Kidney capillary endothelial cell (primary cell): ENCODE results near the gene PTPN21.
"Not testable (repeated sequence)": the region's sequence is repeated elsewhere in the genome, so short reads cannot be mapped to it uniquely, and the experiment has no call there.

Source experiments
- DNase-seq: peaks from one replicate; pipeline ENCODE4 v3.0.0-alpha.2; 2018; ENCODE audit warnings: low spot score

The PTPN21 gene

GRCh38 chr14:88551980-88552431 is 2.8 kb downstream of the PTPN21 start:
- DNase-seq, result peak; percentile 12

GRCh38 chr14:88551094-88551870 is 3.5 kb downstream of the PTPN21 start:
- peak; percentile 76 for DNase-seq

GRCh38 chr14:88550078-88550477 is 4.7 kb downstream of the PTPN21 start:
- DNase-seq, result no peak

GRCh38 chr14:88547386-88547780 is 7.4 kb downstream of the PTPN21 start:
- no peak for DNase-seq

DNA sequence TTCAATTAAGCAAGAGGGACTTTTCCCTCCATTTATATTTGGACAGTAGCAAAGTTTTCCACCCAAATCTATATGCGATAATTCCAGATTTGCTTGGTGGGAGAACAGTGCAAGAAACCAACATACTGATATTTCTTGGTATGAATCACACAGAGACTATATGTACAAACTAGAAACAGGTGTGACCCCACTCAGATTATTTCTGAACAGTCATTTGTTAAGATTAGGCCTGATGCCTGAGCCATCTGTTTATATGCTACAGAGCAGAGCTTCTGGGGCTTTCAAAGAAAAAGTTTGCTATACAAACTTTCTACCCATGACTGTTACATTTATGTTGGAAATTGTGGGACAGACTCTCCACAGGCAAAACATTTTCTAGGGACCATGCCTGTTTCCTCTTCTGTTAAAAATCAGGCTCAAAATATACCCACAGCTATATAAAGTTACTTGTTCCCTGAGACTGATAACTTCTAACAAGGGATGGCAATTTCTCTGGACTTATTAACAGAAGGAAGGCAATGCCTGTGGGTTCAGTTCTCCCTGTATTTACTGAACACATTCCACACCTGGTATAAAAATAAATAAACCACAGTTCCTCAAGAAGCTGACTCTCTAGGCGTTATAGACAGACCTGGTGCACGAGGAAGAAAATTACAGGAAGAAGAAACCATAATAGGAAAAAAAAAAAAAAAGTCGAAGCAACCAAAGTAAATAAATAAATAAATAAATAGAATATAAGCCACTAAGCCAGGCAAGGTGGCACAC is 8.0 kb downstream of the PTPN21 start:
- DNase-seq, result no peak

DNA sequence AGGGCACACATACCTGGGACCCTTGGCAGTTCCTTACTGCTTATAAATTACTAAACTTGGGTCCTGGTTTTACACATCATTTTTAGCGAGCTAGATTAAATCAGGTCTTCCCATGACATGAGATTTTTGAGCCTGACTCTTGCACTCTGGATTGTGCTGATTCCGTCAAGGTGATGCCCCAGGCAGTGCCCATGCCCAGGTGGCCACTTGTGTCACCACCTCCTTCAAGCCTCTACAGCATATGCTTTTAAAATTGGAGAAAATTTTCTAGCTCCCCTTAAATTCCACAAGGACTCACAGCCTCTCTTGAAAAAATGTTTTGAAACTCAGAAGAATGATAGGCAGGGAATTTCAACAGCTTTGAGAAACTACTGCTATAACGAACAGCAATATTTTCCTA is 9.6 kb downstream of the PTPN21 start:
- no peak for DNase-seq

GRCh38 chr14:88542857-88543795 is 11.7 kb downstream of the PTPN21 start:
- DNase-seq, result no peak

DNA sequence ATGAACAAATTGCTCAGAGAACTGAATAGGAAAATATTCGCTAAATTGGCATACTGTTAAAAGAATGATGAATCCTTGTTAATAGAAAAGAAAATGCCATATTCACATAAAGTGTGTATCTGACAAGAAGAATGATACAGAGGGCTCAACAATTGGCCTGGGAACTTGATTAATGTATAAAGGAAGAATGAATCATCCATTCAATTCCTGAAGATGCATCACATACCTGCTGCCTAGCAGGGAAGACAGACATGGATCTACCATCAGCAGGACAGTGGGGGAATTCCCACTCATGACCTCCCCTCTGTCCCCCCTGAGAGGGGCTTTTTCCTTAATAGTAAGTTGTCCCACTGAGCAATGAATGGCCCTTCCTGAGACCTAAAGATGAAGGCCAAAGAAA is 13.5 kb downstream of the PTPN21 start:
- DNase-seq, result peak; percentile 29

DNA sequence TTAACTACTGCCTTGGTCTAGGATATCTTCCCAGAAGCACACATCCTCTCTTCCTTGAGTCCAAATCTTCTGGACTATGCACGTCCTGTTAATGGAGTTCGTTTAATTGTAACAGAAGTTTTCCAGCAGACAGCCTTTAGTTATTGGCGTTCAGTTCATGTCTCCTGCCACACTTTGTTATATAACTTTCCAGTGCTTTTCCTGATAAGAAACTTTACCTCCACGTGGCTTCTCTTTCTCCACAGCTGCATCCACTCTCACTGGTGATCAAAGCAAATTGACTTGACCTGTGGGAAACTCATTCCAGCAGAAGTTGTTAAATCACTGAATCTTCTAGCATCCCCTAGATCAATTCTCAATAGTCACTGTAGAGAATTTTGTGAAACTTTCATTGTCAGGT is 19.0 kb downstream of the PTPN21 start:
- no peak for DNase-seq

DNA sequence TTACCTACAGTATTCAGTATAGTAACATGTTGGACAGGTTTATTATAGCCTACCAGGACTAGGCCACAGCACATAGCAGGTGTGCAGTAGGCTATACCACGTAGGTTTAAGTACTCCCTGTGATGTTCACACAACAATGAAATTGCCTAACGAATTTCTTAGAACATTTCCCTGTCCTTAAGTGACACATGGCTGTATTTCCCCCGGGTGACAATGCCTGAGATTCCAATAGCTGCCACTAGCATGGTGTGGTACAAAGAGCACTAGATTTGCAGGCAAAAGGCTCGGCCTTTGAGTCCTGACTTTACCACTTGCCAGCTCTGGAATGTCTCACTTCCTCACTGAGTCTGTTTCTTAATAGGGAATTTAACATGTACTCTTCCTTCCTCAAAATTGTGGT is 19.7 kb downstream of the PTPN21 start:
- DNase-seq, result peak; percentile 58

DNA sequence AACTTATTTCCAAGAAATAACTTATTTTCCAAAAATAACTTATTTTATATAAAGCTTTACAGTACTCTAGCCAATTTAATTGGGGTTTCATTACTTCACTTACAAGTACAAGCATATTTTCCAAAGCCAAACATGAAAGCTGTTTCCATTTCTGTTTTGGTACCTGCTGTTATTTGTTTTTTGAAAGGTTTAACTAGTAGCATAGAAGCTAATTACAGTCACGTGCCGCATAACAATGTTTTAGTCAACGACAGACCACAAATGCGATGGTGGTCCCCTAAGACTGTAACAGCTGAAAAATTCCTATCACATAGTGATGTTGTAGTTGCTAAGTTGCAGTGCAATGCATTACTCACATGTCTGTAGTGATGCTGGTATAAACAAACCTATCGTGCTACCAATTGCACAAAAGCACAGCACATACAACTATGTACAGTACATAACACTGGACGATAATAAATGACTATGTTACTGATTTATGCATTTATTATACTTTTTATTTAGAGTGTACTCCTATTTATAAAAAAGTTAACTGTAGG is 21.7 kb downstream of the PTPN21 start:
- DNase-seq, result no peak

- not testable (repeated sequence) for DNase-seq
Measured at GRCh38 chr14:88529889-88530288, 24.9 kb downstream of the PTPN21 start.

GRCh38 chr14:88522393-88522792 is 32.4 kb downstream of the PTPN21 start:
- no peak for DNase-seq

DNA sequence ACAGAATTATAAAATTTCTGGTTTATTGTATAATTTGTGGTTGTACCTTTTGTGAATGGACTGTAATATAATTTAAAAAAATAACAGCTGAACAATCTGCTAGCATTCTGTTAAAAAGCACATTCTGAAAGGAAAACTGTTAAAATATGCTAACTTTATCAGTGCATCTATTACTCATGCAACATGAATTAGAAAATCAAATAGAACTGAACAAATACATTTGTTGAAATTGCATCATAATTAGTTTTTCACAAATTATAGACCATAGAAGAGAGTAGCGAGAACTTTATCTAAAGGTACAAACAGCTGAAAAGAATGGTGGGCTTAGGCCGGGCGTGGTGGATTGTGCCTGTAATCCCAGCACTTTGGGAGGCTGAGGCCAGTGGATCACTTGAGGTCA is 33.0 kb downstream of the PTPN21 start:
- DNase-seq, result no peak

DNA sequence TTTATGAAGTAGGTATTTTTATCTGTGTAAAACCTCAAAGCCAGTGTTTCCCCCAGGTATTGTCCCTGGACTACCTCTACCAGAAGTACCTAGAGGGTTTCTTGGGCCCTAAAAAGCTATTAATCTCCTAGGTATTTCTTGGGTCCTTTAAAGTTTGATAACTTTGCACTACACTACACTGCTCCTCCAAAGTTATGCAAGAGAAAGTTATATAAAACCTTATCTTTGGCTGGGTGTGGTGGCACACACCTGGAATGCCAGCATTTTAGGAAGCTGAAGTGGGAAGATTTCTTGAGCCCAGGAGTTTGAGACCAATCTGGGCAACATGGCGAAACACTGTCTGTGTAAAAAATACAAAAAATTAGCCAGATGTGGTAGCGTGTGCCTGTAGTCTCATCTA is 34.9 kb downstream of the PTPN21 start:
- DNase-seq, result no peak

DNA sequence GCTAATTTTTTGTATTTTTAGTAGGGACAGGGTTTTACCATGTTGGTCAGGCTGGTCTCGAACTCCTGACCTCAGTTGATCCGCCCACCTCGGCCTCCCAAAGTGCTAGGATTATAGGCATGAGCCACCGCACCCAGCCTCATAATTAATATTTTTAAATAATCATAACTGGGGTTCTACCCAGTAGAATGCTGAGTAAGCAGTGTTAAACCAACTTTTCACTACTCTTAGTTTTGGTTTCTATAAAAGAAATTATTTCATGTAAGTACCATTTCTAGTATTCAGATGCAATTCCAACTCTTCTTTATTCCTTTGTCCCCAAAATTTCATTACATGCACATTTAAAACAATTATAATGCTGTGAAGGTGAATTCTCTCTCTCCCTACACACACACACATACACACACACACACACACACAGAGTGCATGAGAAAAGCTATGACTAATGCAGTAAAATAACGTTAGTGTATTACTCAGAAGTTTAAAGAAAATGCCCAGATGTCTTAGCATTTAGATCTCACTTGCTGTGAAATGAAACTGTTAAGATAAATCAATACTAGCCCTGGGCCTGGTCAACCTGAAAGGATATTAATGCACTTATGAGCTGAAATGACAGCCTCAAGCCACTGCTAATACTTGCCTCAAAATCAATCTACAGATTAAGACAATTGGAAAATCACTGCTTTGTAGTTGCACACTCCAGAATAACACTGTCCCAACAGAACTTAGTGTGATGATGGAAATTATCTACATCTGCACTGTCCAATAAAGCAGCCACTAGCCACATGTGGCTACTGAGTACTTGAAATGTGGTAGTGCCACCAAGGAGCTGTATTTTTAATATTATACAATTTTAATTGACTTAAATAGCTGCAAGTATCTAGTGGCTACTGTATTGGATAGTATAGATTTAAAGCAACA is 36.0 kb downstream of the PTPN21 start:
- DNase-seq, result peak; percentile 37

- no peak for DNase-seq
Measured at GRCh38 chr14:88516861-88517357, 37.9 kb downstream of the PTPN21 start.

DNA sequence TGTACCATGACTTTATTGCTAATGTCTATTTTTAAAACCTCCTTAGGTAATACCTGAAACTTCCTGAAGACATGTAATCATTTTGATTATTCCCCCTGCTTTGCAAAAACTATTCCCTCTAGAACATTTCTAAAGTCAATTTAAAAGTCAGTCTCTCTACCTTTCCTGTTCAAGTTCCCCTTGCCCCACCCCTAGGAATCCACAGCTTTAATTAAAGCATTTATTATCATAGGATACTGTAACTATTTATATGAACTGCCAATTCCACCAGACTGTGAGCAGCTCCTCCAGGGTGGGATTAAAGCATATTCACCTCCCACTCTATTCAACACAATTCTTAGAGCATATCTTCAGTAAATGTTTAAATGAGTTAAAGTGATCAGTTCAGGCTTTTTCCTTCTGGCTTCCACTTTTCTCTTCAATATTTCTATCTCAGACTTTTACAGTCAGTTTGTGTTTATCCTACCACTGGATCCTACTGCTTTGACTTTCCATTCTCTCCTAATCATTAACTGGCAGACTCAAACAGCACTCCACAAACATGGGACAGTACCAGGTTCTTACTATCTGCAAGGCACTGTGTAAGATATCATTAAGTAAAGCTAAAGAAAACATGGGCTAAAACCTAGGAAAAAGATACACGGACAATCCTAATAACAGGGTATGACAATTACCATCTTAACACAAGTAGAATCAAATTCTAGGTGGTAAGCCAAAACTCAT is 39.1 kb downstream of the PTPN21 start:
- no peak for DNase-seq

DNA sequence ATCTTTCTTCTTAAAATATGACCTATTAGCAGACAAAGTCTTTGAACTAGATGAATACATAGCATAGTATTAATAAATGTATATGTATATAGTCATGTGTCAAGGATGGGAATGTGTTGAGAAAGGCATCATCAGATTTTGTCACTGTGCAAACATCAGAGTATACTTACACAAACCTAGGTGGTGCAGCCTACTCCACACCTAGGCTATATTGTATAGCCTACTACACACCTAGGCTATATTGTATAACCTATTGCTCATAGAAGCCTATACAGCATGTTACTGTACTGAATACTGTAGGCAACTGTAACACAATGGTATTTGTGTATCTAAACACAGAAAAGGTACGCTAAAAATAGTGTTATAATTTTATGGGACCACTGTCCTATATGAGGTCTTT is 47.6 kb downstream of the PTPN21 start:
- no peak for DNase-seq

DNA sequence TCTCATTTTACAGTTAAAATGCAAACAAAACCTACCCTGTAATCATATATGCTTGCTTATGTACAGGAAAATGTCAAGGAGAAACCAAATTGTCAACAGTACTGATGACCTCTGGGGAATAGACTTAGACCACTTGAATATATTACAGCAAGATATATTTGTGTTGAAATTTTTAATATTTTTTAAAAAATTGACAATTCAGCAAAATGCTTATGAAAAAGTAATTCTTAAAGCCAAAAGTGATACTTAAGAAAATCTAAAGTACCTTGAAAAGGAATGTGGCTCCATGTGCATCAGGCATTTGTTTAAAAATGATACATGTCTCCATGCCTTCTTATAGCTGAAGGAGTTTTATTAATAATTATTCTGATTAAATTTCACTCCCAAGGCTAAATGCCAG is 49.2 kb downstream of the PTPN21 start:
- DNase-seq, result no peak
